ENCODE data around the gene GNAZ.

The GNAZ gene

GRCh38 chr22:23140385-23140784 is 70.1 kb downstream of the GNAZ start:
- no peaks in the 10 kb centered on the region for H4K20me1 ChIP-seq (ENCODE audit: control insufficient read depth, insufficient read depth, low read depth, low read length)
- no peak overlapping the region for H3K4me2 ChIP-seq (ENCODE audit: low read length)
- no peak for TF ChIP-seq CTCF (IDR thresholded peaks at IDR 0.05; ENCODE audit: low read depth, low read length, poor library complexity, severe bottlenecking)
- no peak for TF ChIP-seq EZH2phosphoT487 (IDR thresholded peaks at IDR 0.05; ENCODE audit: borderline replicate concordance, low read length)
- H3K27ac ChIP-seq (ENCODE audit: low read depth, low read length), result no peak overlapping the region
- no peaks in the 10 kb centered on the region for H3K79me2 ChIP-seq (ENCODE audit: control insufficient read depth, low read length)
- H3K27me3 ChIP-seq (ENCODE audit: control insufficient read depth, low read length), result no peaks in the 10 kb centered on the region
- peaks cover 3% of the 10 kb centered on the region; the same call in 1 of the 2 replicates for H3F3A ChIP-seq (ENCODE audit: control insufficient read depth, insufficient read depth)
- no peak overlapping the region for H3K4me3 ChIP-seq (ENCODE audit: low read length)
- H3K9me3 ChIP-seq (ENCODE audit: control insufficient read depth, insufficient read depth, low read length), result no peaks in the 10 kb centered on the region
- no peaks in the 10 kb centered on the region for H3K36me3 ChIP-seq (ENCODE audit: control insufficient read depth, low read length)
- H3K4me1 ChIP-seq (ENCODE audit: control insufficient read depth, low read length), result peaks cover 77% of the 10 kb centered on the region
- H3K9me2 ChIP-seq (replicated peaks; ENCODE audit: control insufficient read depth, low read length), result no peaks in the 10 kb centered on the region

GRCh38 chr22:23142546-23143105 is 72.3 kb downstream of the GNAZ start:
- peak overlapping the region; percentile 25; the same call in 1 of the 2 replicates for H3K27ac ChIP-seq (ENCODE audit: low read depth, low read length)
- H3K36me3 ChIP-seq (ENCODE audit: control insufficient read depth, low read length), result no peaks in the 10 kb centered on the region
- H3K4me2 ChIP-seq (ENCODE audit: low read length), result peak overlapping the region; percentile 69
- TF ChIP-seq CTCF (IDR thresholded peaks at IDR 0.05; ENCODE audit: low read depth, low read length, poor library complexity, severe bottlenecking) (no peak), EZH2phosphoT487 (IDR thresholded peaks at IDR 0.05; ENCODE audit: borderline replicate concordance, low read length) (no peak)
- H3K4me3 ChIP-seq (ENCODE audit: low read length), result peak overlapping the region; percentile 71
- H3K9me2 ChIP-seq (replicated peaks; ENCODE audit: control insufficient read depth, low read length), result no peaks in the 10 kb centered on the region
- no peaks in the 10 kb centered on the region for H4K20me1 ChIP-seq (ENCODE audit: control insufficient read depth, insufficient read depth, low read depth, low read length)
- no peaks in the 10 kb centered on the region for H3K9me3 ChIP-seq (ENCODE audit: control insufficient read depth, insufficient read depth, low read length)
- no peaks in the 10 kb centered on the region for H3K79me2 ChIP-seq (ENCODE audit: control insufficient read depth, low read length)
- H3K4me1 ChIP-seq (ENCODE audit: control insufficient read depth, low read length), result peaks cover 72% of the 10 kb centered on the region
- H3F3A ChIP-seq (ENCODE audit: control insufficient read depth, insufficient read depth), result peaks cover 3% of the 10 kb centered on the region; the same call in 1 of the 2 replicates
- no peaks in the 10 kb centered on the region for H3K27me3 ChIP-seq (ENCODE audit: control insufficient read depth, low read length)

GRCh38 chr22:23143119-23143518 is 72.8 kb downstream of the GNAZ start:
- Histone ChIP-seq H3F3A (ENCODE audit: control insufficient read depth, insufficient read depth) (peaks cover 3% of the 10 kb centered on the region; the same call in 1 of the 2 replicates), H3K27ac (ENCODE audit: low read depth, low read length) (no peak overlapping the region), H3K9me2 (replicated peaks; ENCODE audit: control insufficient read depth, low read length) (no peaks in the 10 kb centered on the region), H3K36me3 (ENCODE audit: control insufficient read depth, low read length) (no peaks in the 10 kb centered on the region), H3K9me3 (ENCODE audit: control insufficient read depth, insufficient read depth, low read length) (no peaks in the 10 kb centered on the region), H3K4me3 (ENCODE audit: low read length) (no peak overlapping the region), H4K20me1 (ENCODE audit: control insufficient read depth, insufficient read depth, low read depth, low read length) (no peaks in the 10 kb centered on the region), H3K79me2 (ENCODE audit: control insufficient read depth, low read length) (no peaks in the 10 kb centered on the region), H3K27me3 (ENCODE audit: control insufficient read depth, low read length) (no peaks in the 10 kb centered on the region), H3K4me1 (ENCODE audit: control insufficient read depth, low read length) (peaks cover 67% of the 10 kb centered on the region), H3K4me2 (ENCODE audit: low read length) (no peak overlapping the region)
- no peak for TF ChIP-seq CTCF (IDR thresholded peaks at IDR 0.05; ENCODE audit: low read depth, low read length, poor library complexity, severe bottlenecking)
- TF ChIP-seq EZH2phosphoT487 (IDR thresholded peaks at IDR 0.05; ENCODE audit: borderline replicate concordance, low read length), result no peak
